Adrenal gland (tissue), 5 donors: Measurements from ENCODE around the gene PDE3A.

ENCODE experiments used
- CTCF ChIP-seq, 6 experiments: fragments of 450-650 bp in 4 of 6; fragments of 200-600 bp in 2 of 6; sonication (generic) in 1 of 6; IDR thresholded peaks; 1 replicate in 5 of 6; 2 replicates in 1 of 6; pipeline versions ENCODE4 v1.5.1 to v1.8.0; 2016 to 2021; ENCODE audit warnings: antibody characterized with exemption in 6 of 6, mild to moderate bottlenecking in 2 of 6, moderate library complexity in 1 of 6
- POLR2A ChIP-seq, 2 donors: fragments of 450-650 bp; IDR thresholded peaks; one replicate each; pipeline ENCODE4 v1.6.1; 2017; ENCODE audit warnings: antibody characterized with exemption in 2 of 2, mild to moderate bottlenecking in 2 of 2, moderate library complexity in 1 of 2
- donor health status: DM: no; HTN: no; CAD: no.

- no peak for TF ChIP-seq CTCF (IDR thresholded peaks at IDR 0.05)
- TF ChIP-seq POLR2A (IDR thresholded peaks at IDR 0.05) = no peak
These were observed 104.8 kb downstream of the PDE3A start for GRCh38 chr12:20473133-20473532.
